MCF 10A (cell line): ENCODE measurements around the gene TNS2. TPM values are rescaled to one million over a fixed set of nuclear protein-coding genes. Genes with fewer than 3 reads are reported as not detected.
A peak's percentile ranks its signal among the peaks of the same experiment; 100 is the strongest.

ENCODE experiments used
- BruUV-seq: library from RNA; stranded (reverse); fragments of 400-500 nt; replicated peaks from 2 replicates; lab custom pipeline; 2021; lab: Mats Ljungman, UMichigan
- CTCF ChIA-PET: fragments of 300-600 bp; sonication (Branson Sonifier 250); formaldehyde crosslinking; extraction: SDS; loops from one replicate; lab custom pipeline; 2021; ENCODE audit warnings: antibody characterized with exemption, inconsistent platforms; lab: Yijun Ruan, JAX
- POLR2A ChIA-PET: fragments of 300-600, 350-650 bp; sonication (Branson Sonifier 250); formaldehyde crosslinking; extraction: SDS; loops from one replicate; lab custom pipeline; 2020; ENCODE audit warnings: antibody characterized with exemption, inconsistent platforms; lab: Yijun Ruan, JAX
- DNase-seq: peaks from one replicate; pipeline ENCODE4 v3.0.0-alpha.2; 2018; ENCODE audit not compliant: unreplicated experiment
- H3K27ac Mint-ChIP-seq: one replicate; pipeline ENCODE4 v1.8.0; 2022; ENCODE audit warnings: mild to moderate bottlenecking, low read depth, mixed read lengths; ENCODE audit not compliant: unreplicated experiment
- H3K27me3 Mint-ChIP-seq: one replicate; pipeline ENCODE4 v1.8.0; 2022; ENCODE audit warnings: mixed read lengths; ENCODE audit not compliant: insufficient read depth, unreplicated experiment
- H3K36me3 Mint-ChIP-seq: one replicate; pipeline ENCODE4 v1.8.0; 2022; ENCODE audit warnings: mild to moderate bottlenecking, moderate library complexity, mixed read lengths; ENCODE audit not compliant: insufficient read depth, unreplicated experiment
- H3K4me1 Mint-ChIP-seq: one replicate; pipeline ENCODE4 v1.8.0; 2022; ENCODE audit warnings: mixed read lengths; ENCODE audit not compliant: insufficient read depth, unreplicated experiment
- H3K4me3 Mint-ChIP-seq: one replicate; pipeline ENCODE4 v1.8.0; 2022; ENCODE audit warnings: mild to moderate bottlenecking, moderate library complexity, mixed read lengths; ENCODE audit not compliant: unreplicated experiment
- H3K9me3 Mint-ChIP-seq: one replicate; pipeline ENCODE4 v1.8.0; 2022; ENCODE audit warnings: mixed read lengths; ENCODE audit not compliant: unreplicated experiment
- intact Hi-C: fragments of 100-400 bp; cut with micrococcal nuclease; formaldehyde crosslinking; loops from 2 replicates; pipeline ENCODE4 v1.14.1; 2022
- total RNA-seq: library from RNA; stranded (reverse); gene quantifications from 2 replicates; pipeline ENCODE4 v1.2.3, GENCODE V29; 2022
- TF ChIP-seq, protein P1 (sequence below): fragments of 200-600 bp; IDR thresholded peaks from one replicate; pipeline ENCODE4 v1.8.0; 2022; ENCODE audit warnings: antibody characterized with exemption, mild to moderate bottlenecking; ENCODE audit not compliant: unreplicated experiment

TNS2 gene
- total RNA-seq, 1 experiment from 2014 or later: 22.3 TPM

GRCh38 chr12:53005215-53005985, 44.5 kb upstream of the TNS2 start:
- DNase-seq: no peak
- intact Hi-C loops: no loop called here
- CTCF ChIA-PET: interaction anchor here (0.7 to 1.7 kb wide), 5 partner anchors 13 to 134 kb away, joined by 3 to 7 read pairs (median 4); no protein-coding TSS in a partner anchor
- H3K4me3 Mint-ChIP-seq: peak overlapping the region; percentile 98
- no peaks in the 10 kb centered on the region for H3K9me3 Mint-ChIP-seq
- POLR2A ChIA-PET: interaction anchor here (0.6 to 3.1 kb wide), 46 partner anchors 8 to 1136 kb away, joined by 3 to 34 read pairs (median 4); partner anchors contain the start of genes AAAS, CSAD, KRT18 and KRT5
- H3K27ac Mint-ChIP-seq: peak overlapping the region; percentile 98
- peaks cover 30% of the 10 kb centered on the region for H3K4me1 Mint-ChIP-seq
- no peaks in the 10 kb centered on the region for H3K27me3 Mint-ChIP-seq
- TF ChIP-seq, protein P1, sequence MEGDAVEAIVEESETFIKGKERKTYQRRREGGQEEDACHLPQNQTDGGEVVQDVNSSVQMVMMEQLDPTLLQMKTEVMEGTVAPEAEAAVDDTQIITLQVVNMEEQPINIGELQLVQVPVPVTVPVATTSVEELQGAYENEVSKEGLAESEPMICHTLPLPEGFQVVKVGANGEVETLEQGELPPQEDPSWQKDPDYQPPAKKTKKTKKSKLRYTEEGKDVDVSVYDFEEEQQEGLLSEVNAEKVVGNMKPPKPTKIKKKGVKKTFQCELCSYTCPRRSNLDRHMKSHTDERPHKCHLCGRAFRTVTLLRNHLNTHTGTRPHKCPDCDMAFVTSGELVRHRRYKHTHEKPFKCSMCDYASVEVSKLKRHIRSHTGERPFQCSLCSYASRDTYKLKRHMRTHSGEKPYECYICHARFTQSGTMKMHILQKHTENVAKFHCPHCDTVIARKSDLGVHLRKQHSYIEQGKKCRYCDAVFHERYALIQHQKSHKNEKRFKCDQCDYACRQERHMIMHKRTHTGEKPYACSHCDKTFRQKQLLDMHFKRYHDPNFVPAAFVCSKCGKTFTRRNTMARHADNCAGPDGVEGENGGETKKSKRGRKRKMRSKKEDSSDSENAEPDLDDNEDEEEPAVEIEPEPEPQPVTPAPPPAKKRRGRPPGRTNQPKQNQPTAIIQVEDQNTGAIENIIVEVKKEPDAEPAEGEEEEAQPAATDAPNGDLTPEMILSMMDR: no peak
- BruUV-seq: TSS peak; percentile 89
- H3K36me3 Mint-ChIP-seq: peaks cover 38% of the 10 kb centered on the region

DNA sequence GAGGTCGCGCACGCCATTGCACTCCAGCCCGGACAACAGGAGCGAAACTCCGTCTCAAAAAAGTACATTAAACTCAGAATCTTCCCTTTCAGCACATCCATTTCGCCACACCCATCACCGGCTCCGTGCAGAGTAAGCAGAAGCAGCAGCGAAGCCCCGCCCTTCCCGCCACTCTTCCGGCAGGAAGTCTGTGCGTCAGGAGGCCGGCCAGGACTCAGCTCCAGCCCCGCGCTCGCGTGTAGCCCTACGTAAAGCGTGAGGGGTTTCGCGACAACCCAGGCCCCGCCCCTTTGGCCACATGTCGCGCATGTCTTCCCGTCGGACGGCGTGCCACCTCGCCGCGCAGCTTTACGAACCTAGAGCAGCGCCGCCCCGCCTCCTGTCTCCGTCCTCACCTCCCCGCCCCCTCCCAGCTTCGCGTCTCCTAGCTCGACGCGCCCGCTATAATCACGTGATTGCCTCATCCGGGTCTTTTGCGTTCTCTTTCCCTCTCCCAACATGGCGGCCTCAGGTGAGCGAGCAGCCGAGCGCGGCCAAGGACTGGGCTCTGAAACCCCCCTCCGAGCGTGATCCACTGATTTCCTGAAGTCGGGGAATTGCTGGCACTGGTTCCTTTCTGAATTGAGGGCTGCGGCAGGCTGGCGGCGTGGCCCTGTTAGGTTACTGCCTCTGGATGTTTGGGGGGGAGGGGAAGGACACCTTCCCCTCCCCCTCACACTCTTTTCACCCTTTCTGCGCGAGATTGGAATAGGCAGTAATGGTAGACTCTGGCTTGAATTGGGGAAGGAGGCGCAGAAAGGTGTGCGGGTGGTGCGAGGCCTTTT, 43.7 kb upstream of the TNS2 start, which contains the start of gene EIF4B:
TSS of gene EIF4B (plus strand) at position 471 of the 824 bp plus-strand sequence. CDS start at position 499, 28 bp downstream.
- ChIA-PET CTCF (interaction anchor here (0.6 to 1.7 kb wide), 8 partner anchors 14 to 976 kb away, joined by 3 to 7 read pairs (median 4); no protein-coding TSS in a partner anchor), POLR2A (interaction anchor here (0.6 to 3.1 kb wide), 49 partner anchors 9 to 1137 kb away, joined by 3 to 34 read pairs (median 4); partner anchors contain the start of genes AAAS, CSAD, KRT18 and KRT5)
- Mint-ChIP-seq H3K4me3 (peak within 1 kb of the TSS; percentile 98), H3K36me3 (peaks cover 46% of the 10 kb centered on the region), H3K27me3 (no peaks in the 10 kb centered on the region), H3K27ac (peak within 1 kb of the TSS; percentile 98), H3K9me3 (no peaks in the 10 kb centered on the region), H3K4me1 (peaks cover 31% of the 10 kb centered on the region)
- peak; percentile 99 for DNase-seq
- no TSS peak for BruUV-seq
- TF ChIP-seq, protein P1: no peak
- intact Hi-C loops: loop anchor here (2.0 kb wide), 1 partner anchor 73 kb away; the partner anchor contains the start of gene SPRYD3

- TSS peak; percentile 52 for BruUV-seq
- peaks cover 34% of the 10 kb centered on the region for H3K4me1 Mint-ChIP-seq
- peak overlapping the region; percentile 98 for H3K4me3 Mint-ChIP-seq
- peak; percentile 78 for DNase-seq
- intact Hi-C loops: loop anchor here (2.0 kb wide), 1 partner anchor 72 kb away; the partner anchor contains the start of gene SPRYD3
- peak overlapping the region; percentile 98 for H3K27ac Mint-ChIP-seq
- peaks cover 52% of the 10 kb centered on the region for H3K36me3 Mint-ChIP-seq
- ChIA-PET CTCF (interaction anchor here (0.5 to 1.7 kb wide), 7 partner anchors 10 to 738 kb away, joined by 3 to 7 read pairs (median 4); no protein-coding TSS in a partner anchor), POLR2A (interaction anchor here (0.6 to 3.1 kb wide), 26 partner anchors 10 to 1137 kb away, joined by 3 to 34 read pairs (median 6); partner anchors contain the start of genes CSAD, KRT18, KRT5 and SP1)
- TF ChIP-seq, protein P1: no peak
- H3K9me3 Mint-ChIP-seq: no peaks in the 10 kb centered on the region
- no peaks in the 10 kb centered on the region for H3K27me3 Mint-ChIP-seq
These were observed 43.0 kb upstream of the TNS2 start for GRCh38 chr12:53006810-53007309.
